Right ventricle myocardium superior (tissue), 1 donor: ENCODE measurements around the gene WASF3. TPM values are rescaled to one million over a fixed set of nuclear protein-coding genes. Genes with fewer than 3 reads are reported as not detected.

ENCODE experiments used
- ATAC-seq: fragments of 200-7000 bp; cut with Tn5 transposase; one replicate; pipeline ENCODE4 v1.9.1; 2020; ENCODE audit warnings: mild to moderate bottlenecking; ENCODE audit not compliant: poor library complexity
- DNase-seq: peaks from one replicate; pipeline ENCODE4 v3.0.0-alpha.2; 2020
- intact Hi-C: fragments of 100-400 bp; cut with DNase I; formaldehyde crosslinking; loops from one replicate; pipeline ENCODE4 v1.11.2; 2022
- total RNA-seq: library from RNA; stranded (reverse); fragmentation: NEBNext Ultra II Directional; extraction: Animal tissue kit (Norgen Biotek cat#: 25700); gene quantifications from one replicate; pipeline ENCODE4 v1.2.1, GENCODE V29; 2021
- donor health status: DM: no; HTN: yes; CAD: no; lungs with severe emphysema.

The WASF3 gene
- total RNA-seq, 1 donor from 2014 or later = 10.5 TPM

GRCh38 chr13:26663791-26664190, 106.3 kb downstream of the WASF3 start:
- intact Hi-C loops = no loop called here
- no peak for DNase-seq
- no peak for ATAC-seq

- intact Hi-C loops = no loop called here
- ATAC-seq (no peak), DNase-seq (no peak)
These were observed 106.8 kb downstream of the WASF3 start for GRCh38 chr13:26664286-26664685.

GRCh38 chr13:26664876-26665275, 107.4 kb downstream of the WASF3 start:
- intact Hi-C loops = no loop called here

GRCh38 chr13:26668357-26669146, 111.1 kb downstream of the WASF3 start:
- intact Hi-C loops = no loop called here
- no peak for DNase-seq
- ATAC-seq = no peak

More at GRCh38 chr13:26664876-26665275, 107.4 kb downstream of the WASF3 start:
- DNase-seq (no peak), ATAC-seq (no peak)

- DNase-seq (no peak), ATAC-seq (no peak)
- intact Hi-C loops = no loop called here
These were observed 116.4 kb downstream of the WASF3 start for GRCh38 chr13:26673890-26674289.

GRCh38 chr13:26677156-26677555, 119.7 kb downstream of the WASF3 start:
- intact Hi-C loops = no loop called here
- no peak for ATAC-seq

GRCh38 chr13:26678330-26678729, 120.8 kb downstream of the WASF3 start:
- intact Hi-C loops = no loop called here
- ATAC-seq = no peak
- no peak for DNase-seq

More at GRCh38 chr13:26677156-26677555, 119.7 kb downstream of the WASF3 start:
- no peak for DNase-seq

GRCh38 chr13:26678796-26679195, 121.3 kb downstream of the WASF3 start:
- DNase-seq (no peak), ATAC-seq (no peak)
- intact Hi-C loops = no loop called here

GRCh38 chr13:26679411-26680122, 122.1 kb downstream of the WASF3 start:
- intact Hi-C loops = no loop called here
- no peak for ATAC-seq
- DNase-seq = no peak

- ATAC-seq = no peak
- intact Hi-C loops = no loop called here
- no peak for DNase-seq
These were observed 122.6 kb downstream of the WASF3 start for GRCh38 chr13:26680123-26680450.

- ATAC-seq = no peak
- intact Hi-C loops = no loop called here
- no peak for DNase-seq
These were observed 123.1 kb downstream of the WASF3 start for GRCh38 chr13:26680572-26680971.

- intact Hi-C loops = no loop called here
- ATAC-seq = no peak
- DNase-seq = no peak
These were observed 123.6 kb downstream of the WASF3 start for GRCh38 chr13:26681036-26681435.

- ATAC-seq (no peak), DNase-seq (no peak)
- intact Hi-C loops = no loop called here
These were observed 125.1 kb downstream of the WASF3 start for GRCh38 chr13:26682606-26683005.

GRCh38 chr13:26685606-26686005, 128.1 kb downstream of the WASF3 start:
- DNase-seq (no peak), ATAC-seq (no peak)
- intact Hi-C loops = no loop called here

GRCh38 chr13:26686285-26686684, 128.8 kb downstream of the WASF3 start:
- DNase-seq (no peak), ATAC-seq (no peak)
- intact Hi-C loops = no loop called here

GRCh38 chr13:26688286-26688685, 130.8 kb downstream of the WASF3 start:
- ATAC-seq (no peak), DNase-seq (no peak)
- intact Hi-C loops = no loop called here

- intact Hi-C loops = no loop called here
- ATAC-seq (no peak), DNase-seq (no peak)
These were observed 131.5 kb downstream of the WASF3 start for GRCh38 chr13:26688980-26689379.

GRCh38 chr13:26693749-26694463, 136.4 kb downstream of the WASF3 start:
- intact Hi-C loops = loop anchor here (10.0 kb wide), 1 partner anchor 509 kb away; no protein-coding TSS in a partner anchor
- ATAC-seq = no peak
- DNase-seq = no peak

GRCh38 chr13:26694609-26695359, 137.3 kb downstream of the WASF3 start:
- DNase-seq = no peak
- ATAC-seq = no peak
- intact Hi-C loops = loop anchor here (5.0 to 10.0 kb wide), 2 partner anchors 212 to 510 kb away; no protein-coding TSS in a partner anchor
